ENCODE results near the gene WRNIP1. TPM values are rescaled to one million over a fixed set of nuclear protein-coding genes. Genes with fewer than 3 reads are reported as not detected.

The WRNIP1 gene
- total and polyA plus RNA-seq, 4 donors: 35.9 to 78.0 (median 67.1) TPM

GRCh38 chr6:2791450-2791974 is 26.3 kb downstream of the WRNIP1 start:
- no peak overlapping the region for H3K27ac ChIP-seq (ENCODE audit: low read depth, low read length)
- no CpG with 5 or more reads among the region's 4 CpGs for WGBS (ENCODE audit: insufficient coverage)
- H3K4me3 ChIP-seq (ENCODE audit: low read depth, low read length): no peak overlapping the region
- peak in 1 of 6 donors; percentile 55 for DNase-seq (ENCODE audit: low read depth in 4 of 6, low spot score in 6 of 6)
- peaks cover 9% of the 10 kb centered on the region for H3K36me3 ChIP-seq (ENCODE audit: control insufficient read depth, insufficient read depth, low read length)
- no peaks in the 10 kb centered on the region for H3K9me3 ChIP-seq (ENCODE audit: control insufficient read depth, insufficient read depth, low read length)
- H3K27me3 ChIP-seq (ENCODE audit: control insufficient read depth, insufficient read depth, low read length): no peaks in the 10 kb centered on the region
- H3K4me1 ChIP-seq (ENCODE audit: control insufficient read depth, insufficient read depth, low read length): peaks cover 10% of the 10 kb centered on the region

DNA sequence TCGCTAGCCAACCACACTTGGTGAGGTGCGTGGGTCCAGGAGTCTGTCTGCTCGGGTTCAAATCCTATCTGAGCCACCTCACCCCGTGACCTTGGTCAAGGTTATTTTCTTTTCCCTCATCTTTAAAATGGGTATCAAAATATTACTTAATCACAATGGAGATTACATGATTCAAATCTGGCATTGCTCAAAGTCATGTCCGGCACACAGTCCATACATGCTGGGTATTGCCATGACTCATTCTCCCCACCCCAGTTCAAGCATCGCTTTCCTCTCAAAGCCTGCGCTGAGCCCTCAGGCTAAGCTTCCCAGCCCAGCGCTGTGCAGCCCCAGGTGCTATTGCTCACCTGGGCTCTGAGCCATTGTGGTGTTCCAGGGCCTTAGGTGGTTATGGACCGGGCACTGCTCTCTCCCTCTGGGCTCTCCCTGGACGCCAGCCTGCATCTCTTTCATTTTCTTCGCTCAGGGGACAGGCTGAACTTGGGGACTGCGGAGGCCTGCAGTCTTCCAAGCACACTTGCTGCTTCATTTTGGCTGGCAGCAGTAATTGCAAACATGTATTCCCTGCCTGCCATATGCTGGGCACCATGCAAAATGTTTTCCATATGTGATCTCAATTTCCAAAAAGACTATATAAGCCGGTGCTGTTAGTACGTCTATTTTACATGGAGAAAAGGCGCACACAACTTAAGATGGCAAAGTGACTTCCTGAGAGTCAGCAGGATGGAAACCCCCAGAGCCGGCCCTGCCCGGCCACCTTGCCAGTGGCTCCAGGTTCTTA is 27.3 kb downstream of the WRNIP1 start:
- peak in 1 of 6 donors; percentile 90 for DNase-seq (ENCODE audit: low read depth in 4 of 6, low spot score in 6 of 6)
- 90% methylated on average over 16 of the region's 17 CpGs for WGBS (ENCODE audit: insufficient coverage)
- Histone ChIP-seq H3K9me3 (ENCODE audit: control insufficient read depth, insufficient read depth, low read length) (no peaks in the 10 kb centered on the region), H3K27ac (ENCODE audit: low read depth, low read length) (no peak overlapping the region), H3K4me1 (ENCODE audit: control insufficient read depth, insufficient read depth, low read length) (peaks cover 15% of the 10 kb centered on the region), H3K36me3 (ENCODE audit: control insufficient read depth, insufficient read depth, low read length) (peaks cover 13% of the 10 kb centered on the region), H3K27me3 (ENCODE audit: control insufficient read depth, insufficient read depth, low read length) (no peaks in the 10 kb centered on the region), H3K4me3 (ENCODE audit: low read depth, low read length) (no peak overlapping the region)

GRCh38 chr6:2793534-2794151 is 28.4 kb downstream of the WRNIP1 start:
- Histone ChIP-seq H3K4me3 (ENCODE audit: low read depth, low read length) (no peak overlapping the region), H3K9me3 (ENCODE audit: control insufficient read depth, insufficient read depth, low read length) (no peaks in the 10 kb centered on the region), H3K27me3 (ENCODE audit: control insufficient read depth, insufficient read depth, low read length) (no peaks in the 10 kb centered on the region), H3K4me1 (ENCODE audit: control insufficient read depth, insufficient read depth, low read length) (peaks cover 15% of the 10 kb centered on the region), H3K36me3 (ENCODE audit: control insufficient read depth, insufficient read depth, low read length) (peaks cover 13% of the 10 kb centered on the region), H3K27ac (ENCODE audit: low read depth, low read length) (no peak overlapping the region)
- 63% methylated on average over 5 of the region's 9 CpGs for WGBS (ENCODE audit: insufficient coverage)
- peak in 3 of 6 donors; percentile 28 to 43 (median 33) for DNase-seq (ENCODE audit: low read depth in 4 of 6, low spot score in 6 of 6)

DNA sequence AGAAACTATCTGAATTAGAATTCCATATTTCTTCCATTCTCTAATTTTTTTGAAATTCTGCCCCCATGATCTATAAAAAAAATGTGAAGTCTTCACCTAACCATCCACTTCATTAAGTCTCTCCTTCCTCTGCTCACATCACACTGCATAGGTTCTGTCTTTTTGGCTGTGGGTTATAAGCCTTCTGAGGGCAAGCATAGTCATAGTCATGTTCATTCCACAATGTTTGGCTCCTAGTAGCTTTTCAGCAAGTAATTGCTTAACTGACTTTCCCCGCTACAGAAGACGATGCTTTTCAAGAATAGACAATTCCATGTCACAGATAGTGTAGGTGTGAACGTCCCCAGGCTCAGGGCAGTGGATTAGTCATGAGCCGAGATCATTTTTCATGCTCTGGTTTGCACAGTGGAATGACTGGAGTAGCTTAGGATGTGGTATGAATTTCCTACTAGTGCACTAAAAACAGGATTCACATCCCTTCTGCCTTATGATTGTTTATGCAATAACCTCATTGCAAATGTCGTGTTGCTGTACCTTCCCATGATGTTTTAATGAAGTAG is 29.1 kb downstream of the WRNIP1 start:
- 100% methylated on average over 1 of the region's 5 CpGs for WGBS (ENCODE audit: insufficient coverage)
- H3K4me3 ChIP-seq (ENCODE audit: low read depth, low read length): no peak overlapping the region
- no peak overlapping the region for H3K27ac ChIP-seq (ENCODE audit: low read depth, low read length)
- peaks cover 10% of the 10 kb centered on the region for H3K36me3 ChIP-seq (ENCODE audit: control insufficient read depth, insufficient read depth, low read length)
- H3K9me3 ChIP-seq (ENCODE audit: control insufficient read depth, insufficient read depth, low read length): no peaks in the 10 kb centered on the region
- no peaks in the 10 kb centered on the region for H3K27me3 ChIP-seq (ENCODE audit: control insufficient read depth, insufficient read depth, low read length)
- peaks cover 15% of the 10 kb centered on the region for H3K4me1 ChIP-seq (ENCODE audit: control insufficient read depth, insufficient read depth, low read length)
- no peak for DNase-seq (ENCODE audit: low read depth in 4 of 6, low spot score in 6 of 6)

DNA sequence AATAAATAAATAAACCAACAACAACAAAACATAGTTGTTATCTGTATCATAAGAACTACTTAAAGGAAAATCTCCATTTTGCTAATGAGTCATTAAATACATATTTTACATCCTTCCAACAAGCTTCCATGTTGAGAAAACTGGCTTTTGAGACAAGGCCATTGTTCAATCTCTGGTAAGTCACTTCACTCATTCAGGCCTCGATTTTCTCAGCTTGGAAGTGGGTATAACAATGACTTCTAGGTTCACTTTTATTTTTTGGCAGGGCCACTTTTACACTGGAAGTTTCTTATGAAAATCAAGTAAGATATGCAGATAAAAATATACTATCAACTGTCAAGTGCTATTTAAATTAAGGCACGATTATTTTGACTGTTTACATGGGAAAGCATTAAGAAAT is 30.0 kb downstream of the WRNIP1 start:
- 100% methylated on average over 1 of the region's 2 CpGs for WGBS (ENCODE audit: insufficient coverage)
- H3K4me1 ChIP-seq (ENCODE audit: control insufficient read depth, insufficient read depth, low read length): peaks cover 15% of the 10 kb centered on the region

GRCh38 chr6:2795956-2796355 is 30.8 kb downstream of the WRNIP1 start:
- peaks cover 15% of the 10 kb centered on the region for H3K4me1 ChIP-seq (ENCODE audit: control insufficient read depth, insufficient read depth, low read length)
- no peak for DNase-seq (ENCODE audit: low read depth in 4 of 6, low spot score in 6 of 6)
- H3K27me3 ChIP-seq (ENCODE audit: control insufficient read depth, insufficient read depth, low read length): no peaks in the 10 kb centered on the region
- no peaks in the 10 kb centered on the region for H3K9me3 ChIP-seq (ENCODE audit: control insufficient read depth, insufficient read depth, low read length)
- WGBS (ENCODE audit: insufficient coverage): 89% methylated on average over 16 of the region's 16 CpGs
- H3K27ac ChIP-seq (ENCODE audit: low read depth, low read length): no peak overlapping the region
- H3K4me3 ChIP-seq (ENCODE audit: low read depth, low read length): no peak overlapping the region
- peaks cover 10% of the 10 kb centered on the region for H3K36me3 ChIP-seq (ENCODE audit: control insufficient read depth, insufficient read depth, low read length)

More for the DNA sequence above, 30.0 kb downstream of the WRNIP1 start:
- Histone ChIP-seq H3K36me3 (ENCODE audit: control insufficient read depth, insufficient read depth, low read length) (peaks cover 10% of the 10 kb centered on the region), H3K27ac (ENCODE audit: low read depth, low read length) (no peak overlapping the region), H3K9me3 (ENCODE audit: control insufficient read depth, insufficient read depth, low read length) (no peaks in the 10 kb centered on the region), H3K4me3 (ENCODE audit: low read depth, low read length) (no peak overlapping the region), H3K27me3 (ENCODE audit: control insufficient read depth, insufficient read depth, low read length) (no peaks in the 10 kb centered on the region)
- no peak for DNase-seq (ENCODE audit: low read depth in 4 of 6, low spot score in 6 of 6)

- Histone ChIP-seq H3K9me3 (ENCODE audit: control insufficient read depth, insufficient read depth, low read length) (no peaks in the 10 kb centered on the region), H3K27ac (ENCODE audit: low read depth, low read length) (no peak overlapping the region), H3K36me3 (ENCODE audit: control insufficient read depth, insufficient read depth, low read length) (peaks cover 10% of the 10 kb centered on the region), H3K4me3 (ENCODE audit: low read depth, low read length) (no peak overlapping the region), H3K4me1 (ENCODE audit: control insufficient read depth, insufficient read depth, low read length) (peaks cover 15% of the 10 kb centered on the region), H3K27me3 (ENCODE audit: control insufficient read depth, insufficient read depth, low read length) (no peaks in the 10 kb centered on the region)
- WGBS (ENCODE audit: insufficient coverage): 93% methylated on average over 4 of the region's 6 CpGs
- no peak for DNase-seq (ENCODE audit: low read depth in 4 of 6, low spot score in 6 of 6)
Observed at GRCh38 chr6:2796861-2797260, 31.7 kb downstream of the WRNIP1 start.

- peaks cover 10% of the 10 kb centered on the region for H3K36me3 ChIP-seq (ENCODE audit: control insufficient read depth, insufficient read depth, low read length)
- no peak overlapping the region for H3K27ac ChIP-seq (ENCODE audit: low read depth, low read length)
- WGBS (ENCODE audit: insufficient coverage): 80% methylated on average over 1 of the region's 3 CpGs
- H3K9me3 ChIP-seq (ENCODE audit: control insufficient read depth, insufficient read depth, low read length): no peaks in the 10 kb centered on the region
- no peak for DNase-seq (ENCODE audit: low read depth in 4 of 6, low spot score in 6 of 6)
- no peaks in the 10 kb centered on the region for H3K27me3 ChIP-seq (ENCODE audit: control insufficient read depth, insufficient read depth, low read length)
- H3K4me3 ChIP-seq (ENCODE audit: low read depth, low read length): no peak overlapping the region
- H3K4me1 ChIP-seq (ENCODE audit: control insufficient read depth, insufficient read depth, low read length): peaks cover 15% of the 10 kb centered on the region
Observed at GRCh38 chr6:2797564-2798031, 32.4 kb downstream of the WRNIP1 start.

- Histone ChIP-seq H3K27ac (ENCODE audit: low read depth, low read length) (no peak overlapping the region), H3K36me3 (ENCODE audit: control insufficient read depth, insufficient read depth, low read length) (peaks cover 10% of the 10 kb centered on the region), H3K4me1 (ENCODE audit: control insufficient read depth, insufficient read depth, low read length) (peaks cover 7% of the 10 kb centered on the region), H3K27me3 (ENCODE audit: control insufficient read depth, insufficient read depth, low read length) (no peaks in the 10 kb centered on the region), H3K9me3 (ENCODE audit: control insufficient read depth, insufficient read depth, low read length) (no peaks in the 10 kb centered on the region), H3K4me3 (ENCODE audit: low read depth, low read length) (no peak overlapping the region)
- 72% methylated on average over 9 of the region's 11 CpGs for WGBS (ENCODE audit: insufficient coverage)
- DNase-seq (ENCODE audit: low read depth in 4 of 6, low spot score in 6 of 6): no peak
Observed at GRCh38 chr6:2798586-2799134, 33.5 kb downstream of the WRNIP1 start.
